ENCODE measurements around the gene DNAH10. TPM values are rescaled to one million over a fixed set of nuclear protein-coding genes. Genes with fewer than 3 reads are reported as not detected.

The DNAH10 gene
- total RNA-seq, 1 experiment from 2014 or later: 0.30 TPM

- no peak for DNase-seq
- Histone ChIP-seq H3K27me3 (ENCODE audit: low read length) (no peaks in the 10 kb centered on the region), H3K4me2 (ENCODE audit: low read depth, low read length, poor library complexity, severe bottlenecking) (no peak overlapping the region), H3K4me1 (ENCODE audit: low read length) (no peaks in the 10 kb centered on the region), H4K20me1 (ENCODE audit: insufficient read depth, low read depth, low read length) (no peaks in the 10 kb centered on the region), H3K9me3 (ENCODE audit: low read length) (no peaks in the 10 kb centered on the region), H3K27ac (ENCODE audit: low read length) (no peak overlapping the region), H3K36me3 (ENCODE audit: insufficient read depth, low read length) (no peaks in the 10 kb centered on the region), H3K9ac (ENCODE audit: low read length) (no peak overlapping the region), H3K9me2 (replicated peaks; ENCODE audit: insufficient read depth, low read length) (no peaks in the 10 kb centered on the region), H2AFZ (ENCODE audit: low read length) (no peak overlapping the region), H3K4me3 (ENCODE audit: low read length) (no peak overlapping the region), H3K79me2 (ENCODE audit: low read length) (no peaks in the 10 kb centered on the region)
Observed at GRCh38 chr12:123867141-123867540, 105.0 kb downstream of the DNAH10 start.

GRCh38 chr12:123868791-123869190 is 106.7 kb downstream of the DNAH10 start:
- Histone ChIP-seq H3K9me3 (ENCODE audit: low read length) (no peaks in the 10 kb centered on the region), H3K9ac (ENCODE audit: low read length) (no peak overlapping the region), H3K79me2 (ENCODE audit: low read length) (no peaks in the 10 kb centered on the region), H3K4me3 (ENCODE audit: low read length) (no peak overlapping the region), H3K9me2 (replicated peaks; ENCODE audit: insufficient read depth, low read length) (no peaks in the 10 kb centered on the region), H3K27me3 (ENCODE audit: low read length) (no peaks in the 10 kb centered on the region), H3K4me1 (ENCODE audit: low read length) (no peaks in the 10 kb centered on the region), H2AFZ (ENCODE audit: low read length) (no peak overlapping the region), H3K4me2 (ENCODE audit: low read depth, low read length, poor library complexity, severe bottlenecking) (no peak overlapping the region), H3K36me3 (ENCODE audit: insufficient read depth, low read length) (no peaks in the 10 kb centered on the region), H4K20me1 (ENCODE audit: insufficient read depth, low read depth, low read length) (no peaks in the 10 kb centered on the region), H3K27ac (ENCODE audit: low read length) (no peak overlapping the region)
- DNase-seq: no peak

GRCh38 chr12:123873793-123874192 is 111.7 kb downstream of the DNAH10 start:
- Histone ChIP-seq H3K4me3 (ENCODE audit: low read length) (no peak overlapping the region), H3K27me3 (ENCODE audit: low read length) (no peaks in the 10 kb centered on the region), H3K27ac (ENCODE audit: low read length) (no peak overlapping the region), H4K20me1 (ENCODE audit: insufficient read depth, low read depth, low read length) (no peaks in the 10 kb centered on the region), H3K36me3 (ENCODE audit: insufficient read depth, low read length) (no peaks in the 10 kb centered on the region), H3K4me2 (ENCODE audit: low read depth, low read length, poor library complexity, severe bottlenecking) (no peak overlapping the region), H3K9ac (ENCODE audit: low read length) (no peak overlapping the region), H2AFZ (ENCODE audit: low read length) (no peak overlapping the region), H3K4me1 (ENCODE audit: low read length) (no peaks in the 10 kb centered on the region), H3K9me3 (ENCODE audit: low read length) (no peaks in the 10 kb centered on the region), H3K9me2 (replicated peaks; ENCODE audit: insufficient read depth, low read length) (no peaks in the 10 kb centered on the region), H3K79me2 (ENCODE audit: low read length) (no peaks in the 10 kb centered on the region)
- no peak for DNase-seq

- H3K4me3 ChIP-seq (ENCODE audit: low read length): no peak overlapping the region
- H3K4me2 ChIP-seq (ENCODE audit: low read depth, low read length, poor library complexity, severe bottlenecking): no peak overlapping the region
- no peaks in the 10 kb centered on the region for H3K36me3 ChIP-seq (ENCODE audit: insufficient read depth, low read length)
- H3K9me2 ChIP-seq (replicated peaks; ENCODE audit: insufficient read depth, low read length): no peaks in the 10 kb centered on the region
- H3K9ac ChIP-seq (ENCODE audit: low read length): no peak overlapping the region
- H3K4me1 ChIP-seq (ENCODE audit: low read length): no peaks in the 10 kb centered on the region
- no peak overlapping the region for H3K27ac ChIP-seq (ENCODE audit: low read length)
- H3K79me2 ChIP-seq (ENCODE audit: low read length): no peaks in the 10 kb centered on the region
- DNase-seq: no peak
- H3K27me3 ChIP-seq (ENCODE audit: low read length): no peaks in the 10 kb centered on the region
- H4K20me1 ChIP-seq (ENCODE audit: insufficient read depth, low read depth, low read length): no peaks in the 10 kb centered on the region
- H3K9me3 ChIP-seq (ENCODE audit: low read length): no peaks in the 10 kb centered on the region
- H2AFZ ChIP-seq (ENCODE audit: low read length): no peak overlapping the region
Observed at GRCh38 chr12:123877968-123878367, 115.9 kb downstream of the DNAH10 start.

- H3K27ac ChIP-seq (ENCODE audit: low read length): no peak overlapping the region
- H3K4me1 ChIP-seq (ENCODE audit: low read length): no peaks in the 10 kb centered on the region
- no peaks in the 10 kb centered on the region for H3K9me3 ChIP-seq (ENCODE audit: low read length)
- no peaks in the 10 kb centered on the region for H4K20me1 ChIP-seq (ENCODE audit: insufficient read depth, low read depth, low read length)
- no peak overlapping the region for H3K9ac ChIP-seq (ENCODE audit: low read length)
- no peaks in the 10 kb centered on the region for H3K36me3 ChIP-seq (ENCODE audit: insufficient read depth, low read length)
- H3K4me2 ChIP-seq (ENCODE audit: low read depth, low read length, poor library complexity, severe bottlenecking): no peak overlapping the region
- H3K27me3 ChIP-seq (ENCODE audit: low read length): no peaks in the 10 kb centered on the region
- no peak for DNase-seq
- H3K4me3 ChIP-seq (ENCODE audit: low read length): no peak overlapping the region
- no peaks in the 10 kb centered on the region for H3K9me2 ChIP-seq (replicated peaks; ENCODE audit: insufficient read depth, low read length)
- no peak overlapping the region for H2AFZ ChIP-seq (ENCODE audit: low read length)
- H3K79me2 ChIP-seq (ENCODE audit: low read length): no peaks in the 10 kb centered on the region
Observed at GRCh38 chr12:123879101-123879500, 117.0 kb downstream of the DNAH10 start.

- Histone ChIP-seq H4K20me1 (ENCODE audit: insufficient read depth, low read depth, low read length) (no peaks in the 10 kb centered on the region), H3K27ac (ENCODE audit: low read length) (no peak overlapping the region), H3K79me2 (ENCODE audit: low read length) (no peaks in the 10 kb centered on the region), H3K4me2 (ENCODE audit: low read depth, low read length, poor library complexity, severe bottlenecking) (no peak overlapping the region), H3K9me3 (ENCODE audit: low read length) (no peaks in the 10 kb centered on the region), H2AFZ (ENCODE audit: low read length) (no peak overlapping the region), H3K27me3 (ENCODE audit: low read length) (no peaks in the 10 kb centered on the region), H3K4me3 (ENCODE audit: low read length) (no peak overlapping the region), H3K4me1 (ENCODE audit: low read length) (no peaks in the 10 kb centered on the region), H3K36me3 (ENCODE audit: insufficient read depth, low read length) (no peaks in the 10 kb centered on the region), H3K9me2 (replicated peaks; ENCODE audit: insufficient read depth, low read length) (no peaks in the 10 kb centered on the region), H3K9ac (ENCODE audit: low read length) (no peak overlapping the region)
- DNase-seq: no peak
Observed at GRCh38 chr12:123879691-123880090, 117.6 kb downstream of the DNAH10 start.

- Histone ChIP-seq H3K4me1 (ENCODE audit: low read length) (no peaks in the 10 kb centered on the region), H3K36me3 (ENCODE audit: insufficient read depth, low read length) (no peaks in the 10 kb centered on the region), H3K27ac (ENCODE audit: low read length) (no peak overlapping the region), H2AFZ (ENCODE audit: low read length) (no peak overlapping the region), H3K27me3 (ENCODE audit: low read length) (no peaks in the 10 kb centered on the region), H3K79me2 (ENCODE audit: low read length) (no peaks in the 10 kb centered on the region), H3K4me3 (ENCODE audit: low read length) (no peak overlapping the region), H3K9me3 (ENCODE audit: low read length) (no peaks in the 10 kb centered on the region), H3K4me2 (ENCODE audit: low read depth, low read length, poor library complexity, severe bottlenecking) (no peak overlapping the region), H4K20me1 (ENCODE audit: insufficient read depth, low read depth, low read length) (no peaks in the 10 kb centered on the region), H3K9me2 (replicated peaks; ENCODE audit: insufficient read depth, low read length) (no peaks in the 10 kb centered on the region), H3K9ac (ENCODE audit: low read length) (no peak overlapping the region)
- DNase-seq: no peak
Observed at GRCh38 chr12:123882161-123882705, 120.1 kb downstream of the DNAH10 start.

GRCh38 chr12:123886258-123886657 is 124.2 kb downstream of the DNAH10 start:
- no peaks in the 10 kb centered on the region for H3K36me3 ChIP-seq (ENCODE audit: insufficient read depth, low read length)
- no peaks in the 10 kb centered on the region for H3K9me2 ChIP-seq (replicated peaks; ENCODE audit: insufficient read depth, low read length)

More at GRCh38 chr12:123886258-123886657, 124.2 kb downstream of the DNAH10 start:
- Histone ChIP-seq H3K27ac (ENCODE audit: low read length) (no peak overlapping the region), H4K20me1 (ENCODE audit: insufficient read depth, low read depth, low read length) (no peaks in the 10 kb centered on the region), H3K4me2 (ENCODE audit: low read depth, low read length, poor library complexity, severe bottlenecking) (no peak overlapping the region), H3K4me3 (ENCODE audit: low read length) (no peak overlapping the region), H3K4me1 (ENCODE audit: low read length) (no peaks in the 10 kb centered on the region), H3K79me2 (ENCODE audit: low read length) (no peaks in the 10 kb centered on the region), H3K9me3 (ENCODE audit: low read length) (no peaks in the 10 kb centered on the region), H3K9ac (ENCODE audit: low read length) (no peak overlapping the region), H2AFZ (ENCODE audit: low read length) (no peak overlapping the region), H3K27me3 (ENCODE audit: low read length) (no peaks in the 10 kb centered on the region)
- no peak for DNase-seq
